Neutrophil (primary cell): Measurements from ENCODE around the gene DEPDC7.

ENCODE experiments used
- H3K27ac ChIP-seq: fragments of 200-600 bp; sonication (generic); 2 replicates; pipeline ENCODE4 v1.5.1; 2016; ENCODE audit warnings: mild to moderate bottlenecking, moderate library complexity
- H3K27me3 ChIP-seq: fragments of 200-600 bp; sonication (generic); 2 replicates; pipeline ENCODE4 v1.6.0; 2016; ENCODE audit warnings: mild to moderate bottlenecking
- H3K36me3 ChIP-seq: fragments of 200-600 bp; sonication (generic); 2 replicates; pipeline ENCODE4 v1.5.1; 2017
- H3K4me1 ChIP-seq, 2 experiments: fragments of 200-600 bp in 1 of 2; sonication (generic) in 1 of 2; 1 replicate in 1 of 2; 2 replicates in 1 of 2; pipeline versions ENCODE4 v1.5.1 to v1.6.1; 2013 to 2016; ENCODE audit warnings: low read depth in 1 of 2, low read length in 1 of 2, mild to moderate bottlenecking in 1 of 2, moderate library complexity in 1 of 2; ENCODE audit not compliant: control insufficient read depth in 1 of 2, insufficient read depth in 1 of 2
- H3K4me3 ChIP-seq, 2 experiments: fragments of 200-600 bp in 1 of 2; sonication (generic) in 1 of 2; 1 replicate in 1 of 2; 2 replicates in 1 of 2; pipeline ENCODE4 v1.5.1; 2013 to 2016; ENCODE audit warnings: low read depth in 1 of 2, low read length in 1 of 2, mild to moderate bottlenecking in 1 of 2, moderate library complexity in 1 of 2
- H3K9me3 ChIP-seq: fragments of 200-600 bp; sonication (generic); 2 replicates; pipeline ENCODE4 v1.5.1; 2016
- TF ChIP-seq, protein P1 (sequence below): fragments of 200-600 bp; sonication (generic); IDR thresholded peaks from 2 replicates; pipeline ENCODE4 v1.5.1; 2016; ENCODE audit warnings: antibody characterized with exemption

Gene DEPDC7

DNA sequence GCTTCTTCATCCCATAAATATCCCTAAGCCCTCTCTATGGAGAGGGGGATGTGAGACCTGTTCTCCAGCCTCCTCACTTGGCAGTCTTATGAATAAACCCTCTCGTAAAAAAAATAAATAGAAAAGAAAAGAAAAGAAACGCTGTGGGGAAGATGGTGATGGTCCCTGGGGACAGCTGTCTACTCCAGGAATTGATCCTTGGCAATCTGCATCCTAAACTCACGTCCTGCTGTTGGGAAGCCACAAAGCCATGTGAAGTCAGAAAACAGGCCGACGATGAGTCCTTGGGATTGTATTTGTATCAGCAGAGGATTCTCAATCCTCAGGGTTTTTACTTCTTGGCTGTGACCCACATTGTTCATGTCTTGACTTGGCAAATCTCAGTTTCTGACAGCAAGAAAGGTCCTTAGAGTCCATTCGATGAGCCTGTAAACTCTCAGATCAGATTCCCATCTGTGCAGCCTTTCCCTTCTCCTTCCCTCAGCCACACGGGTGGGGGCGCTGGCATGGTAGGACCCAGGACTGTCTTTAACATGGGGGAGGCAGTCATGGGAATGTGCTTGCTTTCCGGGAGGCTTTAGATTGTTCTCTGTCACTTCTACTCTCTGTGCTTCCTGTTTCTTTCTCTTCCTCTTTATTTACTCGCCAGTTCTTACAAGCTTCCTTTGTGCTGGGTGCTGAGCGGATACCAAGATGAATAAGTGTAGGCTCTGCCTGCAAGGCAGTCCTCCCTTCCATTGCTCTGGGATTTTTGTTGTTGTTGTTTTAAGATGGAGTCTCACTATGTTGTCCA, 48.6 kb downstream of the DEPDC7 start:
- Histone ChIP-seq H3K4me1 (peaks cover 28 to 30% of the 10 kb centered on the region in 2 experiments), H3K36me3 (peaks cover 58% of the 10 kb centered on the region), H3K27me3 (no peaks in the 10 kb centered on the region), H3K9me3 (no peaks in the 10 kb centered on the region), H3K4me3 (peak overlapping the region; percentile 15 to 38), H3K27ac (peak overlapping the region; percentile 86)
- TF ChIP-seq, protein P1, sequence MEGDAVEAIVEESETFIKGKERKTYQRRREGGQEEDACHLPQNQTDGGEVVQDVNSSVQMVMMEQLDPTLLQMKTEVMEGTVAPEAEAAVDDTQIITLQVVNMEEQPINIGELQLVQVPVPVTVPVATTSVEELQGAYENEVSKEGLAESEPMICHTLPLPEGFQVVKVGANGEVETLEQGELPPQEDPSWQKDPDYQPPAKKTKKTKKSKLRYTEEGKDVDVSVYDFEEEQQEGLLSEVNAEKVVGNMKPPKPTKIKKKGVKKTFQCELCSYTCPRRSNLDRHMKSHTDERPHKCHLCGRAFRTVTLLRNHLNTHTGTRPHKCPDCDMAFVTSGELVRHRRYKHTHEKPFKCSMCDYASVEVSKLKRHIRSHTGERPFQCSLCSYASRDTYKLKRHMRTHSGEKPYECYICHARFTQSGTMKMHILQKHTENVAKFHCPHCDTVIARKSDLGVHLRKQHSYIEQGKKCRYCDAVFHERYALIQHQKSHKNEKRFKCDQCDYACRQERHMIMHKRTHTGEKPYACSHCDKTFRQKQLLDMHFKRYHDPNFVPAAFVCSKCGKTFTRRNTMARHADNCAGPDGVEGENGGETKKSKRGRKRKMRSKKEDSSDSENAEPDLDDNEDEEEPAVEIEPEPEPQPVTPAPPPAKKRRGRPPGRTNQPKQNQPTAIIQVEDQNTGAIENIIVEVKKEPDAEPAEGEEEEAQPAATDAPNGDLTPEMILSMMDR = no peak

DNA sequence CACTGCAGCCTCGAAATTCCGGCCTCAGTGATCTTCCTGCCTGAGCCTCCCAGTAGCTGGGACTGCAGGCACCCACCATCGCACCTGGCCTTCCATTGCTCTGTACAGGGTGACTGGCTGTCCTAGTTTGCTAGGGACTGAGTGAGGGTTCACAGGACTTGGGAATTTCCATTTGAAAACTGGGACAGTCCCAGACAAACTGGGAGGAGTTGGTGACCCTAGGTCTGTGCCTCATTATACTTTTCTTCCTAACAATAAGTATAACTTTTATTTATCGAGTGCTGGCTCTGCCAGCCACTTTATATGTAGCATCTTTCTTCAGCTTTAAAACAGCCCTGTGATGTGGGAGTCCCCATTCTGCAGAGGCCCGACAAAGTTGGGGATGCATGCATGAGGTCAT, 49.2 kb downstream of the DEPDC7 start:
- Histone ChIP-seq H3K27me3 (no peaks in the 10 kb centered on the region), H3K27ac (peak overlapping the region; percentile 86)

DNA sequence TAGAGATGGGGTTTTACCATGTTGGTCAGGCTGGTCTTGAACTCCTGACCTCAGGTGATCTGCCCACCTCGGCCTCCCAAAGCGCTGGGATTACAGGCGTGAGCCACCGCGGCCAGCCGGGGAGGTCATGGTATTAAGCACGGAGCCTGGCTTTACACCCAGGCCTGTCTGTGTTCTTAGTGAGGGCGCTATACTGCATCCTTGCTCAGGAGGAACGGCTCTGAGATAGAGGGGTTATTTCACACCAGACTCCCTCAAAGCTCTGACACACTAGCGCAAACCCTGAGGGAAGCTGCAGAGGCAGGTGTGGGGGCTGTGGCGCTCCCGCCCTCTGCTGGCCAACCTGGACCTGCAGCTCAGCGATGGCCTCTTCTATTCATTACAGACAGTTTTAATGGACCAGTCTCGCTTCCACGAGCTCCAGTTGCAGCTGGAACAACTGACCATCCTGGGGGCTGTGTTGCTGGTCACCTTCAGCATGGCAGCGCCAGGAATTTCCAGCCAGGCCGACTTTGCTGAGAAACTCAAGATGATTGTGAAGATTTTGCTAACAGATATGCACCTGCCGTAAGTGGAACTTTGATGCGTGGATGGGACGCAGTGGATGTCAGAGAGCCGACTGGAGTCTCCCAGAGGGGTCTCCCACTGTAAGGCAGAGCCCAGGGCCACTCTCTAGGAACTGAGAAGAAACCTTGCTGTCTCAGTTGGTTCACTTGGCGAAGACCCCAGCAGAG, 49.9 kb downstream of the DEPDC7 start:
- H3K4me1 ChIP-seq = peaks cover 28 to 30% of the 10 kb centered on the region in 2 experiments
- H3K4me3 ChIP-seq = no peak overlapping the region
- peaks cover 57% of the 10 kb centered on the region for H3K36me3 ChIP-seq
- H3K9me3 ChIP-seq = no peaks in the 10 kb centered on the region
- H3K27ac ChIP-seq = no peak overlapping the region
- TF ChIP-seq, protein P1 = peak; percentile 81
- H3K27me3 ChIP-seq = no peaks in the 10 kb centered on the region

More for the DNA sequence above, 49.2 kb downstream of the DEPDC7 start:
- Histone ChIP-seq H3K4me1 (peaks cover 28 to 30% of the 10 kb centered on the region in 2 experiments), H3K9me3 (no peaks in the 10 kb centered on the region), H3K4me3 (peak overlapping the region in 1 of 2 experiments; percentile 38), H3K36me3 (peaks cover 58% of the 10 kb centered on the region)
- TF ChIP-seq, protein P1 = no peak

DNA sequence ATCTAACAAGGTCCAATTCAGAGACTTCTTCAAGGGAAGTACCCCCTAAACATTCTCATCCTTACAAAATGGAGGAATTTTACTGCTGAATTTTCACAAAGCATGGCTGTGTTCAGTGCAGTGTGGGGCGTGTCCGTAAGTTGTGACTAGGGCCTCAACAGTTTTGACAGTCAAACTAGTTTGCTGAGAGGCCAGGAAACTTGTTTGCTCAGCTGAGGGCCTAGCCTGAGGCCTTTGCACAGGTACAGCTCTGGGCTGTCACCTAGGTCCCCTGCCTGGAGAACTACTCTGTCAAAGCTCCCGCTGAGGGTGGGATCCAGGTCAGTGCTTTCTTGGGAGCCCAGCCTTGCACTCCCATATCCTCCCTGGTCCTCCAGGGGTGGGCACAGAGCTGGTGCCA, 51.6 kb downstream of the DEPDC7 start:
- H3K4me1 ChIP-seq = peaks cover 28 to 30% of the 10 kb centered on the region in 2 experiments
- no peak overlapping the region for H3K4me3 ChIP-seq
- H3K36me3 ChIP-seq = peaks cover 62% of the 10 kb centered on the region
- no peaks in the 10 kb centered on the region for H3K9me3 ChIP-seq
- H3K27me3 ChIP-seq = no peaks in the 10 kb centered on the region
- TF ChIP-seq, protein P1 = no peak
- H3K27ac ChIP-seq = no peak overlapping the region

DNA sequence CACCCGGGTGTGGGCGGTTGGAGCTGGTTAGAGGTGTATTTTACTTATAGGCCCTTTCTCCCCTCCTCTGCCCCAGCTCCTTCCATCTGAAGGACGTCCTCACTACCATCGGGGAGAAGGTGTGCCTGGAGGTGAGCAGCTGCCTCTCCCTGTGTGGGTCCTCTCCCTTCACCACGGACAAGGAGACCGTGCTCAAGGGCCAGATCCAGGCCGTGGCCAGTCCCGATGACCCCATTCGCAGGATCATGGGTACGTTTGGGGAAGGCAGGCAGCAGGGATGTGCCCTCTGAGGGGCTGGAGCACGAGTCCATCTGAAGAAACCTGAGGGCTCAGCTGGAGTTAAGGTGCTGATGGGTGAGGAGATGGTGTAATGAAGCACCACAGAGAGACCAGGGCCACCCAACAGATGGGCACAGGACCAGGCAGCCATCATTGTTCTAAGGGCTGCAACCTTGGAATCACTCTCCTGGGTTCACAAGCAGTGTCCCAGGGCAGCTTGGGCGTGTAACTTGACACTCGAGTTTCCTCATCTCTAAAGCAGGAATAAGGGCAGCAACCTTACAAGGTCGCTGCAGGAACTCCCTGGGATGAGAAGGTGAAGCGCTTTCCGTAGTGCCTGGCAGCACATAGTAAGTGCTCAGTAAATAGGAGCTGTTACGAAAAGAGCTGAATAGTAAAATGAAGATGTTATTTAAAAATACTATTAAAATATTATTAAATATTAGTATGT, 53.1 kb downstream of the DEPDC7 start:
- Histone ChIP-seq H3K27me3 (no peaks in the 10 kb centered on the region), H3K4me1 (peaks cover 18 to 20% of the 10 kb centered on the region in 2 experiments), H3K27ac (no peak overlapping the region), H3K4me3 (no peak overlapping the region), H3K9me3 (no peaks in the 10 kb centered on the region), H3K36me3 (peaks cover 77% of the 10 kb centered on the region)
- TF ChIP-seq, protein P1 = no peak
